GM21825 (cell line): ENCODE results near the gene SUPV3L1.
A peak's percentile ranks its signal among the peaks of the same experiment; 100 is the strongest.
"Not testable (repeated sequence)": the region's sequence is repeated elsewhere in the genome, so short reads cannot be mapped to it uniquely, and the experiment has no call there.

Source experiments
- ATAC-seq: cut with Tn5 transposase; IDR thresholded peaks from one replicate; pipeline ENCODE4 v1.9.1; 2021; ENCODE audit warnings: mild to moderate bottlenecking, moderate library complexity; ENCODE audit not compliant: unreplicated experiment

Gene SUPV3L1

DNA sequence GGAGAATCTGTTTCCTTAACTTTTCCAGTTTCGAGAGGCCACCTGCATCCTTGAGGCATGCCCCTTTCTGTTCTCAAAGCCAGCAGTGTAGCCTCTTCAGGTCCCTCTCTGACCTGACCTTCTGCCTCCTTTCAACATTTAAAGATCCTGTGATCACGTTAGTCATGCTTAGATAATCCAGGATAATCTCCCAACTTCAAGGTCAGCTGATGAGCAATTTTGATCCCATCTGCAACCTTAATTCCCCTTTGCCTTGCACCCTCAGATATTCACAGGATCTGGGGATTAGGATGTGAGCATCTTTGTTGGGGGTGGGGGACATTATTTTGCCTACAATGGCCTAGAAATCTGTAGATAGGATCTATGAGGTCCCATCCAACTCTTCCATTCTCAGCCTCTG, 48.1 kb downstream of the SUPV3L1 start:
- ATAC-seq: no peak

DNA sequence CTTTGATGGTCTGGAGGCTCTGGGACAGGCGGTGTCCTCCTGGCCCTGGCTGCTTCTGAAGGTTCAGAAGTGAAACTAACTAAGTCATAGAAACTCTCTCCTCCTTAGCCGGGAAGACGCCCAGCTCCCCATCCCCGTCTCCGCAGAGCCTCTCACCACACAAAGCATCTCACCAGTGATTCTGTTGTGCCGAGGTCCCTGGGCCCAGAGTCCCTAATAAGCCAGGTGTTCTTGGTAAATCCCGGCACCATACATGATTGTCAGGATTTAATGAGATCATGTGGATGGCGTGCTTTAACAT, 49.5 kb downstream of the SUPV3L1 start:
- ATAC-seq: no peak

DNA sequence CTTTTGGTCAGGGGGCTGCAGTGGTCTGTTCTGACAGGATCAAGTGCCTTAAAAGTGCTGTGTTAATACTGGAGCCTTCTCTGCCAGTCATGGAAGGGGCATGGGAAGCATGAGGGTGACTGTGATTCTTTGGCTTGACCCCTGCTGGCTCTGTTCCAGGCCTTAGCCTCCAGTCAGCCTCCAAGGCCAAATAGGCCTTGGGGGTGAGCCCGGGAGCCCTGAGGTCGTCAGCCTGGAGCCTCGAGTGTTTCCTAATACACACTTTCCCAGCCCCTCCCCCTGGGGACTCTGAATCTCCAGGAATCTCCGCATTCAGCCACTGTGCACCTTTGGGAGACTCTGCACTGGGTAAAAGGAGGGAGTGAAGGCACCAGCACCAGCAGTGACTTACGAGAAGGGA, 50.1 kb downstream of the SUPV3L1 start:
- ATAC-seq: no peak

DNA sequence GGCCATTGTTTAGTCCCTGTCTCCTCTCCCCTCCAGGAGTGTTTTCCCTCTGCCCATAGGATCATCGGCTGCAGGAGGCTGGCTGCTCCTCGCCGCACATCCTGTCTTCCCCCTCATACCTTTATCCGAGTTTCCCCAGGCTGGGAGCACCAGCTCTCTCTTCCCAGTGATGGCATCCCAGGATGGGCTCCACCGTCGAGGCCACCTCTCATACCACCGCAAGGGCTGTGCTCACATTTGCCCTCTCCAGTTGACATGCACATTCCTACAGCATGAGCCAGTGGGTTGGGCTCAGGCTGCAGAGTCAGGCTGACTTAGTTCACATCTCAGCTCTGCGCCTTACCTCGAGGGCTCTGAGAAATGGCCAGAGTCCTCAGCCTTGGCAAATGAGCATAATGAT, 52.2 kb downstream of the SUPV3L1 start:
- no peak for ATAC-seq

DNA sequence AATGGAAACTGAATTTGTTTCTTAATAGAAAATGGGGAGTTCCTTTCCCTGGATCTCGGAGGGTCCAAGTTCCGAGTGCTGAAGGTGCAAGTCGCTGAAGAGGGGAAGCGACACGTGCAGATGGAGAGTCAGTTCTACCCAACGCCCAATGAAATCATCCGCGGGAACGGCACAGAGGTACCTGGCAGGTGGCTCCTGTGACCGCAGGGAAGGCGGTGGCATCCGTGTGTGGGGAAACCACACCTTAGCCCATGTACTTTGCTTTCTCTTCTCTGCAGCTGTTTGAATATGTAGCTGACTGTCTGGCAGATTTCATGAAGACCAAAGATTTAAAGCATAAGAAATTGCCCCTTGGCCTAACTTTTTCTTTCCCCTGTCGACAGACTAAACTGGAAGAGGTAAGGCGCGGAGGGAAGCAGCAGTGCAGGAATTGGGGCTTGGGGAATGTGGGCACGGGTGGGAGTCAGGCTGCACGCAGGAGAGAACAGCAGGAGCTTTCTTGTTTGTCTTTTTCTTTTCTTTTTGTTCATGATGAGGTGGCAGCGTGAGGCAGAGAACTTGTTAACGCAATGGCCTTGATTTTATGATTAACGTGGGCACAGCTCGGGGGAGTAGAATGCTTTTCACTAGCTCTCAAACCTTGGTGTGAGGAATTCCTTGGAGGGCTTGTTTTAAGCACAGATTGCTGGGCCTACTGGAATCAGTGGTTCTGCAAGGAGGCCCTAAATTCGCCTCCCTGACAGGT, 52.9 kb downstream of the SUPV3L1 start:
- ATAC-seq: no peak

DNA sequence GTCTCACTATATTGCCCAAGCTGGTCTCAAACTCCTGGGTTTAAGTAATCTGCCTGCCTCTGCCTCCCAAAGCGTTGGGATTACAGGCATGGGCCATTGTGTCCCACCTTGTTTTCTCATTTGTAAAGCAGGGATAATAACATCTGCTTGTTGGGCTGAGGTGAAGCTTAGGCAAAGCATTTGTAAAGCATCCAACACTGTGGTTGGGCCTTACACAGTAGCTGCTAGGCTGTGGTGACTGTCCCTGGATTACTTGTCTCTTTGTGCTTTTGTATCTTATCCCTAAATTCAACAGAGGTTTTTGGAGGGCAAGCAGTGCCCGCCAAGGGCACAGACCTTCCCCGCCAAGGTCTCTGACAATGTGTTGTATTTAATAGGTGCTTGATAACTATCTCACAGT, 54.4 kb downstream of the SUPV3L1 start:
- no peak for ATAC-seq

DNA sequence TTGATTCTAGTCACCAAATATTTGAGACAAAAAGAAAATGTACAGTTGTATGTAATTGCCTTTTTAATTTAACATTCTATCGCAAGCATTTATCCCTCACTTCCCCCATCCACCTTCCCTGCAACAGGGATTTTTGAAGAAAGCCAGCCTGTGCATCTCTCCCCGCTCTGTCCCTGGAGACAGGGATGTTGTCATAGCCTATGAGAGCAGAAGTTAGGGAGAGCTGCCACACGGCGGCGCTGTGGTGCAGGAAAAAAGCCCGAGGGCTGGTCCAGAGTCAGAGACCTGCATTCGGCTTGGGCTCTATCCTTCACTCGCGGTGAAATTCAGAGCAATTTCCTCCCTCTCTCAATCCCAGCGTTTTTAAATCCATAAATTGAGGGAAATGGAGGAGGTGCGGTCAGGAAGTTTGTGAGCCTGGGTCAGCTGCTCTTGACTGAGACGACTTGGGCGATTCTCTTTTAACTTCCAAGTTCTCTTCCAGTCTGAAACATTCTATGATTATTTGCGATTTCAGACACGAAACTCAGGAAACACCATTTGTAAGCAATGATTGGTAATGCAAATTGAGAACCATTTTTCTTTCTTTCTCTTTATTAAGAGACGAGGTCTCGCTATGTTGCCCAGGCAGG, 57.6 kb downstream of the SUPV3L1 start:
- peak; percentile 83 for ATAC-seq

DNA sequence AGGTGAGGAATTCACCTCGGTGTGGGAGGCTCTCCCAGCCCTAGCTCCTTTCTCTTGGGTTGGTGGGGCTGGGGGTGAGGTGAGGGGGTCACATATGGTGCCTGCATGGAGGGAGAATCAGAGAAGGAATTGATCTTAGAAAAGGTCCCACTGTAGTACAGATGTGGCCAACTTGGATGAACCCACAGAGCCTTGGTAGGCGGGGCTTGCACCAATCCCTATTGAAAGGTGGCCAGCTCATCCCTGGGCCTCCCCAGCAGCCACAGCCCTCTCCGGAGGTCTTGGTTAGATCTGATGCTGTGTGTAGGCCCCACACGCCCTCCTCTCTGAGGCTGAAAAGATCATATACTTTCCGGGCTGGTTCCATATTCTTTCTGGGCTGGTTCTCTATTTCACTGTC, 59.1 kb downstream of the SUPV3L1 start:
- no peak for ATAC-seq

DNA sequence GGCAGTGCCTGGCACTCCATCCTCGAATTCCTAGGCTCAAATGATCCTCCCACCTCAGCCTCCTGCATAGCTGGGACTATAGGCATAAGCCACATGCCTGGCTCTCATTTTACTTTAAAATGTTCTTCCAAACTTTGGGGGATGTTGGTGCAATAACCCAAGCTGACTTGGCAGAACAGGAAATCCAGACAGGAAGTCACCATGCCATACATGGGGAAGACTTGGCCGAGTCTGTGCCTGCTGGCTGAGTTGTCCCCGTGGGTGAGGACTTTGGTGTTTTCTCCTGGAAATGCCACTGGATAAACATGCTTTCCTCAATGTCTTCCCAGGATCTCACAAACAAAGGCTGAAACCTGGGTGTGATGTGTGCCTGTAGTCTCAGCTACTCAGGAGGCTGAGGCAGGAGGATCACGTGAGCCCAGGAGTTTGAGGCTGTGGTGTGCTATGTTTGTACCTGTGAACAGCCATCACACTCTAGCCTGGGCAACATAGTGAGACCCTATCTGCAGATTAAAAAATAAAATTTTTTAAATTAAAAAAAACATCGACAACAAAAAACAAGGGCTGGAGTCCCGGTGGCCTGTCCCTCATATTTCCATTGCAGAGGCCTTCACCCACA, 59.9 kb downstream of the SUPV3L1 start:
- no peak for ATAC-seq

DNA sequence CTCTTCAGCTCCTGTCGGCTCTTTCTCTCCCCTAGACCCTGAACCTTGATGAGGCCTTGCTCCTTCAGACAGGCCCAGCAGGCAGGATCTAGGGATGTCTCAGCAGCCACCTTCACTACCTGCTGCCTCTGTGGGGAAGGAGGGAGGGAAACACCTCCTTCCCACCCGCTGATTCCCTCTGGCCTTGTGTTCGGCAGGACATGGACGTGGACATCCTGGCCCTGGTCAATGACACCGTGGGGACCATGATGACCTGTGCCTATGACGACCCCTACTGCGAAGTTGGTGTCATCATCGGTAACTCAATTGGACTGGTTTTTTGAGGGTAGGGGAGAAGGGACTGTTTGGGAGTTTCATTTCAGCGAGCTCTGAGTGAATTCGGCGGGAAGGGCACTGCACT, 60.4 kb downstream of the SUPV3L1 start:
- ATAC-seq: no peak

DNA sequence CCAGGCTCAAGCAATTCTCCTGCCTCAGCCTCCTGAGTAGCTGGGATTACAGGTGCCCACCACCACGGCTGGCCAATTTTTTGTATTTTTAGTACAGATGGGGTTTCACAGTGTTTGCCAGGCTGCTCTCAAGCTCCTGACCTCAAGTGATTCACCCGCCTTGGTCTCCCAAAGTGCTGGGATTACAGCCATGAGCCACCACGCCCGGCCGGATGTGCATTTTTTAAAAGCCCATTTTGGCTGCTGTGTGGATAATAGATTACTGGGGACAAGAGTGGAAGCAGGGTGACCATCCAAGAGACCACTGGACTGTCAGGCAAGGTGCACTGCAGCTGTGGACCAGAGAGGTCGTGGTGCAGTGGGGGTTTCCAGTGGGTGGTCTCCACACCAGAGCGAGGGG, 61.5 kb downstream of the SUPV3L1 start:
- no peak for ATAC-seq

DNA sequence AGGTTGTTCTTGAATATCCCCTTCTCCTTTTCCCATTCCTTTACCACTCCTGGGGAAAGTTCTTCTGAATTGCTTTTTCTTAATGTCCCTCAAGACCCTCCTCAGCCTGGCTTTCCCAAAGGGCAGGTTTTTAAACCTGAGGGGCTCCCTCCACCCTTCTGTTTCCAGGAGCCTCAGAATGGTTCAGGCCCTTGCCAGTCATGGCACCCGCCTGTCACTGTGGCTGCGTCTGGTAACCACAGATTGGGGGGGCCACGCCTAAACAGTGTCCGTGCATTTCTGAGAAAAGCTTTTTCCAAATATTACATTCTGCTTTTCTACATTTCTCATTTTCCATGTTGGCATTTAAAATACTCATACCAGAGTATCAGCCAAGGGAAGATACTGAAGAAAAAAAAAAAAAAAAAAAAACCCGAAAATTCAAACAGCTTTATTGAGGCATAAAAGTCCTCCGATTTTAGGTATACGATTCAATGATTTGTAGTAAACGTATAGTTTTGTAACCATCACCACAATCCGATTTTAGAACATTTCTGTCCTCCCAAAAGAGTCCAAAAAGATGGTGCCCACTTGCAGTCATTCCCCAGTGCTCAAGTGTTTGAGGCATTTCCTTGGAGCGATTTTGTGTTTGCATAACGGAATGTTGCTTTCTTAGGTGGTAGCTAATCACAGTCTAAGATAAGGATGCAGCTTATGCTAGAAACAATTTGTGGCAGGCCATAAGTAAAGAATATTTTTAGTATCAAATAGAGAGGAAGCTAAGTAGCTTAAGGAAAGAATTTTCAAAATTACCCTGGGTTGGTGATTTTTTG, 62.2 kb downstream of the SUPV3L1 start:
- ATAC-seq: no peak

DNA sequence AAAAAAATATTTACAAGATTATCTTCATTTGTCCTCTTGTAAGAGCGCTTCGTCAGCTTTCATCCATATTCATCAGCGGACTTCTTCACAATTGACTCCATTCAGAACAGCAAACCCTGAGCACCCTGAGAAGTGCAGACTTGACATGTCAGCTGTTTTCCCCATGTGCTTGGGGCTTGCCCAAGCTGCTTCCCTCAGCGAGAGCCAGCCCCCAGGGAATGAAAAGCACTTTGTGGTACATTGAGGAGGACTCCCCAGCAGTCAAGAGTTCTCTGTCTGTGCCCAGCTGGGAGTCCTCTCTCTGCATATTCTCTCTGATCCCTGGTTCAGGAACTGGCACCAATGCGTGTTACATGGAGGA, 62.8 kb downstream of the SUPV3L1 start:
- ATAC-seq: no peak

DNA sequence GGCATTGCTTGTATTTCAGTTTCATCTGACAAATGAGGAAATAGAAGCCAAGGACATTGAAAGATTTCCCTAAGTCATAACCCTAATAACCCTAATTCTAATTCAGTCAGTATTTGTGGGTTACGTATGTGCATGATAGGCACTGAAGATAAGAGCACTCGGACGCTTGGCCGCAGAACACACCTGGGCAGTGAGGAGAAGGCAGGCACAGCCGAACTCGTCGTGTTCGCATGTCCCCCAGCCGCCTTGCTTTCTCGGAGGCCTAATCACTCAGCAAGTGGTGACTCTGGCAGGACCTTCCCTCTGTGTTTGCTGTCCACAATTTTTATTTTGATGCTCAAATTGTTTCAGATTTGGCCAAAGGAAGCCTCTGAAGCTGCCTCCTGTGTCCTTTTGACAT, 63.8 kb downstream of the SUPV3L1 start:
- ATAC-seq: no peak

DNA sequence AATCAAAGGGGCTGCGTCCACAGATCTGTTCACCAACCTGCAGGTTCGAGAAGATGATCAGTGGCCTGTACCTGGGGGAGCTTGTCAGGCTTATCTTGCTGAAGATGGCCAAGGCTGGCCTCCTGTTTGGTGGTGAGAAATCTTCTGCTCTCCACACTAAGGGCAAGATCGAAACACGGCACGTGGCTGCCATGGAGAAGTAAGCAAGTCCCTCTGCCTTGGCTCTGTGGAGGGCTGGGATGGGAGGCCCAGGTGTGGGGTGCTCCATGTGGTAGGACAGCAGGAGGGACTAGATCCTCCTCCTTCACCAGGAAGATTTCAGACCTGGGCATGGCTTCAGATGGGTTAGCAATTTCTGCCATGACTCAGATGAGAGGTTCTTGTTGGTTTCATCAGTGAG, 66.0 kb downstream of the SUPV3L1 start:
- no peak for ATAC-seq

DNA sequence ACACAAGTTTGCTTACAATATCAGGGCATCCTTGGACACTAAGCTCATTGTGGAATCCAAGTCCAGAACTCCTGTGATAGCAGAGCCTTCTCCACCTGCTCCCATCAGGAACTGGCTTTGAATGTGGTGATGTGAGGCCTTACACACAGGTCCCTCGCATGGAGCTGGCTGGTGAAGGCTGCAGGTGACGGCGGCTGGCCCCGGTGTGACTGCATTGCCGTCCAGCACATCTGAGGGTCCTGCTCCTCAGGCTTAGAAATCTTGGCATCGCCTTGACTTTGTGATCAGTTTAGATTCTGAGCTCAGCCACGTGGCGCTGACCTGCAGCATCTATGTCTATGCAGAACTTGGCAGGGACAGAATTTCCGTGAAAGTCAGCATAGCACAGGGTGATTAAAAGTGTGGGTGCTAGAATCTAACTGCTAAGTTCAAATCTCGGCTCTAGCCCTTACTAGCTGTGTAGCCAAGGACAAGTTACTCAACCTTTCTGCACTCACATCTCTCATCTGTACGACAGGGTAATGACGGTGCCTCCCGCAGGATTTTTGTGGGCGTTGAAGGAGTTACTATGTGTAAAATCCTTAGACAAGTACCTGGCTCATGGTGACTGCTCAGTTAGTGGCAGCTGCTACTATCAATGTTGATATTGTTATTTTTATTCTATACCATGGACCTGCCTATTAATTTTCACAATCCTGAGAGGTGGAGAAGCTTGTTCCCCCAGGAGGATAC, 66.7 kb downstream of the SUPV3L1 start:
- no peak for ATAC-seq

DNA sequence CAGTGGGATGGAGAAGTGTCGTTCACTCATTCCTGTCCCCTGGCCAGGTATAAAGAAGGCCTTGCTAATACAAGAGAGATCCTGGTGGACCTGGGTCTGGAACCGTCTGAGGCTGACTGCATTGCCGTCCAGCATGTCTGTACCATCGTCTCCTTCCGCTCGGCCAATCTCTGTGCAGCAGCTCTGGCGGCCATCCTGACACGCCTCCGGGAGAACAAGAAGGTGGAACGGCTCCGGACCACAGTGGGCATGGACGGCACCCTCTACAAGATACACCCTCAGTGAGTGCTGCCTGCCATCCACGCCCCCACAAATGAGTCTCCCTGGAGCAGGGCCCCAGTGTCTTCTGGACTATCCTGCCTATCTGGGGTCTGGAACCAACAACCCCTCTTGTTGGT, 67.3 kb downstream of the SUPV3L1 start:
- ATAC-seq: no peak

DNA sequence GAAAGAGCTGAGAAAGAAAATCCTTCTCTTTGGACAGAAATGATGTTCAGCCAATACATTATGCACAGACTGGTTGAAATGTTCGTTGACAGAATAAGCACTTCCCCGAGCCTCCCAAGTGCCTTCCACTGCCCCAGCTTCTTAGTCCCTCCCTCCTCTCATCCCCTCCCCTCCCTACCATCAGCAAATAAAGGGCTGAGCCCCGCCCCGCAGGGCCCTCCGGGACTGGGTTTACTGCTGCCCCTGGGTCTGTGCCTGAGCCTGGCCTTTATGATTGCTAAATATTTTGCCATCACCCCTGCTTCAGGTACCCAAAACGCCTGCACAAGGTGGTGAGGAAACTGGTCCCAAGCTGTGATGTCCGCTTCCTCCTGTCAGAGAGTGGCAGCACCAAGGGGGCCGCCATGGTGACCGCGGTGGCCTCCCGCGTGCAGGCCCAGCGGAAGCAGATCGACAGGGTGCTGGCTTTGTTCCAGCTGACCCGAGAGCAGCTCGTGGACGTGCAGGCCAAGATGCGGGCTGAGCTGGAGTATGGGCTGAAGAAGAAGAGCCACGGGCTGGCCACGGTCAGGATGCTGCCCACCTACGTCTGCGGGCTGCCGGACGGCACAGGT, 68.2 kb downstream of the SUPV3L1 start:
- ATAC-seq: no peak

DNA sequence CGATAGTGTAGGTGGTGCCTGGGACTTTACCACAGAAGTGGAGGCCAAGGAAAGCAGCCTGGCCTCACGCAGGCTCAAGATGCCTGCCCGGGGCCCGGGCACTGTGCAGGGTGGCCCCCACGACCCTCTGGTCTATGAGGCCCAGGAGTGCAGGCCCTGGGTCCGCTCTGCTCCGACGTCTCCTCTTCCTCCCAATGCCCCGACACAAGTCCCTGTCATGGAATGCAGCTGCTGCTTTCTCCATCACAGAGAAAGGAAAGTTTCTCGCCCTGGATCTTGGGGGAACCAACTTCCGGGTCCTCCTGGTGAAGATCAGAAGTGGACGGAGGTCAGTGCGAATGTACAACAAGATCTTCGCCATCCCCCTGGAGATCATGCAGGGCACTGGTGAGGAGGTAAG, 70.0 kb downstream of the SUPV3L1 start:
- no peak for ATAC-seq

DNA sequence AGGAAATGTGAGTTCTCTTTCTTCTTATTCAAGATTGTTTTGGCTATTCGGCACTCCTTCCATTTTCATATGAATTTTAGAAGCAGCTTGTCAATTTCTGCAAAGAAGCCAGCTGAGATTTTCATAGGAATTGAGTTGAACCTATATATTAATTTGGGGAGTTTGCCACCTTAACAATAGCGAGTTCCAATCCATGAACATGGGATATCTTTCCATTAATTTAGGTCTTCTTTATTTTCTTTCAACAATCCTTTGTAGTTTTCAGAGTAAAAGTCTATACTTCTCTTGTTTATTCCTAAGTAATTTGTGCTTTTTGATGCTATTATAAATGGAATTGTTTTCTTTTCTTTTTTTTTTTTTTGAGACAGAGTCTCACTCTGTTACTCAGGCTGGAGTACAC, 71.4 kb downstream of the SUPV3L1 start:
- not testable (repeated sequence) for ATAC-seq

DNA sequence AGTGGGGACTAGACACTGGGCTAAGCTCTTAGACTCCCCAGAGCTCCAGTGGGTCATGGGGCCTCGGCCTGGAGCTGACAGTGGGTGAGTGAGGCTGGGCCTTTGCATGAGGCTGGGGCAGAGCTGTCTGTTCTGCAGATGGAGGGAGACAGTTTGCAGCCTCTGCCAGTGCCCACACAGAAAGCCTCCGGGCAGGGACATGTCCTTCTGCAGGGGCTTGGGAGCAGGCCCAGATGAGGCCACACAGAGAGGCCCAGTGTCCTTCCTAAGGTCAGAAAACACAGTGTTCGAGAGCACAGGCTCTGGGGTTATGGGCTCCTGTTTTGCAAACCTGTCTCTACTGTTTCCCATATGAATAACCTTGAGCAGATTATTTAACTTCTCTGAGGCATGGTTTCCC, 73.1 kb downstream of the SUPV3L1 start:
- no peak for ATAC-seq
